NCI-H82 (cell line): Measurements from ENCODE around the gene ROBO1.

Experiments
- DNase-seq: peaks from one replicate; lab custom pipeline; 2025; lab: John Stamatoyannopoulos, UW

The ROBO1 gene

DNA sequence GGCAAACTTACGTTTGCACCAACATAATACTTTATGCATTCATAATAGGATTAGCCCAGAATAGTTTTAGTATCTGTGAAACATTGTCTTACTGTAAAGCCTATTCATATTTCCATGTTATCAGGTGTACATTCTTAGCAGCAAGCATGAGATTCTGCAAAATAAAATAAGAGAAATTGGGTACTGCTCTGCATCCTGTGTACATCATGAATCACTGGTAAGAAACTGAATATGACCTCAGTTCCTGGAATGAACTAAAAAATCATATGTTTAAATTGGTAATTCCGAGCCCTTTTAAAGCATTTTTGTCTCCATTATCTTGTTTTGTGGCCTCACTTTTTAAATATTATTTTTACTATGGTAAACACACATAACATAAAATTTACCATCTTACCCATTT, 605.1 kb downstream of the ROBO1 start:
- no peak for DNase-seq

GRCh38 chr3:79161941-79162340, 605.9 kb downstream of the ROBO1 start:
- DNase-seq = no peak

GRCh38 chr3:79160421-79160820, 607.4 kb downstream of the ROBO1 start:
- no peak for DNase-seq

GRCh38 chr3:79159736-79160135, 608.1 kb downstream of the ROBO1 start:
- no peak for DNase-seq

DNA sequence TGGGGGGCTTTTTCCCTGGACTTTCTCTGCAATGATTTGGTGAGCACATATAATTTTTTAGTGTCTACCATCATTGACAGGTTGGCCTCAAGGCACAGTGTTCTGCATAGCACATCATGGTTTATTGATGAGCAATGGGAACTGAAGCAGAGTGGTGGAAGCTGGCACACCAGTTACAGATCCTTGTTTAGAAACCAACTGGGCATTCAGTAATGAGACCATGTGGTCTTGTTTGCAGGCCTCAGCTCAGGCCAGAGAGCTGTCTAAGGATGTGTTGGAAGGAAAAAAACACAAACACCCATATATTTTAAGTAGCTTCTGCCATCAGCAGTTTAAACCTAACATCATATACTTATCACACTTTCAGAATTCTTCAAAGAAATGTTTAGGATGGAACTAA, 610.6 kb downstream of the ROBO1 start:
- DNase-seq = no peak

DNA sequence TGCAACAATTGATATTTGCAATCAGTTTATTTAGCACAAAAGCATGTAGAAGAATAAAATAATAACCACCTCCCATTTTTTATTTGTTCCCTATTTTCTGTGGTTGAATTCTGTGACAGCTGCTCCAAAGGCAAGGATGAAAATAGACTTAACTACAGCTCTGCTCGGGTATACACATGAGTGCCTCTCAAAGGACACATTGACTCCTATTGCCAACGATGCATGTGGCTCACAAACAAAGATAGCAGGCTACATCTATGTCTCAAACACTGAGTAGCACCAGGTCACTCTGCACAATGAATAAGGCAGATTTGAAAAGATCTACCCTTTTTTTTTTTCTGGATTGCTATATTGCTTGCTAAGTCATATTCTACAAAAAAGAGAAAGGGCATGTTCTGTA, 612.9 kb downstream of the ROBO1 start:
- DNase-seq = peak; percentile 2

GRCh38 chr3:79148786-79149185, 619.0 kb downstream of the ROBO1 start:
- DNase-seq = no peak

- DNase-seq = no peak
These were observed 621.8 kb downstream of the ROBO1 start for GRCh38 chr3:79146024-79146423.

GRCh38 chr3:79140708-79141107, 627.1 kb downstream of the ROBO1 start:
- no peak for DNase-seq

- DNase-seq = peak; percentile 75
These were observed 628.3 kb downstream of the ROBO1 start for GRCh38 chr3:79139395-79140068.

DNA sequence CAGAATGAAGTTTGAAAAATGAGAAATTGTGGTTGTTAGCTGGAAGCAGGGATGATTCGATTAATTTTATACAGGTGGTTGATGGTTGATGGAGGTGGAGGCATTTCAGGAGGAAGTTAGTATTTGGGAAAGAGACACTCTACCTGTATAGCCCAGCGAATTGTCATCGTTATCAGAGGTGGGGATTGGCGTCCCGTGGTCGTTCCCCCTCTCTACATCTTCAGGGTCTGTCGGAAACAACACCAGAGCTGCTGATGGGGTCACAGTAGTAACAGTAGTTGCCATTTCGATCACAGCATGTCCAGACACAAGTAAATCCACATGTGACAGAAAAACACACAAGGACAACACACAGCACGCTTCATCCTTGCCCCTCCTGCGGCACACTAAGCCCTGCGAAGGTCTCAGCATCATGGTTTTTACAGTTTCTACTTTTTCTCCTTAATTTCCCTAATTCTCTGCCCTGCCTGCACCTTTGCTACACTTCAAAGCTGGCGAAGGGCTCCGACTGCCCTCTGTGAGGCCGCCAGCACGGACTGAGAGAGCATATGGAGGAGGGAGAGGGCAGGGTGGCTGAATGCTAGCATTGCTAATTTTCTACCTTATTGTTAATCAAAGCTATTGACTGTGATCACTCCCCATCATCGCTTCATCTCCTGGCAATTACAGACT, 642.3 kb downstream of the ROBO1 start:
- no peak for DNase-seq

DNA sequence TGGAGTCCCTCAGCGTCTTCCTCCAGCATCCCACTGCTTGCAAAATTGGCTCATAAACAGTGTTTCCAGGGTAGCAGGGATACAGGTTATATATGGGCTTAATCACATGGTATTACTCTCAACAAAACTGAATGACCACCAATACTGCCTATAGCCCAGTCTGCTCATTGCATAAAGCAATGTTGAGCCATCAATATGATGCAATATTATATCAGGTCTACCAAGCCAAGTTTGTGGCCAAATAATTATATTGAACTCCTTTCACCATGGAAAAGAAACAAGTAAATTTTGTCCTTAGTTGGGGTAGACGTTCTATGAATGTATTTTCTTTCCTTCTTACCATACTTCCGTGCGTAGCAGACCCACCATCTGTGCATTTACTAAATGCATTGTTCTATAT, 652.3 kb downstream of the ROBO1 start:
- DNase-seq = no peak

- peak; percentile 42 for DNase-seq
These were observed 653.9 kb downstream of the ROBO1 start for GRCh38 chr3:79113876-79114275.

DNA sequence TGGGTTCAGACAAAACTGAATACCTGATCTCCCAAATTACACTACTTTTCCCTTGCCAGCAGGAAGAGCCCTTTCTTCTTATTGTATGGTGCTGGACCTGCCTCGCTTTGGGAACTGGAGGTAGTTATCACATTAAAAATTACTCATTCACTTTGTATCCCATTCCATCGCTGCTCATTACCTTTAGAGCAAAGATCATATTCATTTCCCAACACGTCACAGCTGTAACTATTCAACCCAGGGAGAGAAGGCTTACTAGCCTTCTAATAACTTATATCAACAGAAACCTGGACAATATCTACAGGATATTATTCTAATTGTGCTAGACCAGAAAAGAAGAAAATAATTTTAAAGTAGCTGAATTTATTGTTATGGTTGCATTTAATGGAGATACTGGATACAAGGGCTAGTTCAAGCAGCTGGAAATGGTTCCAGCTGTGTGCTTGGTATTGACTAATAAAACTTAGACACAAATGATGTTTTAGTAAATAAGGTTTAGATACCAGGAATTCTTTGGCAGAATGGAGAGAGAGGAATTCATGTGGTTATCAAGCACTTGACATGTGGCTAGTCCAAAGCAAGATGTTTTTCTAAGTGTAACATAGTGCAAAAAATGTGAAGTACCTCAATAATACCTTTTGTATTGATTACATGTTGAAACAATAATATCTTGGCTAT, 656.3 kb downstream of the ROBO1 start:
- DNase-seq = no peak

DNA sequence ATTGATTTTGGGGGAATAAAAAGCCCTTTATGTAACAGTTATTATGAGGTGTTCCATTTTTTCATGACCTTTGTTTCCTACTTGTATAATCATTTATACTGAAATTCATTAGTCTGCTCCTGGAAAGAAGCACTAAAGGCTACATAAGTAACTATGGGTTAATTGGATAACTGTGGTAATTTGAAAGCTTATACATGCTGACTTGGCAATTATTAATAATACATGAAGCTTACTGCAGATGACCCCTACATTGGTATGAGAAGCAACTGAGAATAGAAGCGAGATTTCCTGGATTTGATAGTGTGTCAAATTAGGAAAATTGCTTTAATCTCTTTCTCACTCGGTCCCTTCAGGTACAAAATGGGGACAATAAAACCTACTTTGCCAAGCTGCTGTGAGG, 658.0 kb downstream of the ROBO1 start:
- DNase-seq = peak; percentile 25

GRCh38 chr3:79103307-79103706, 664.5 kb downstream of the ROBO1 start:
- peak; percentile 39 for DNase-seq

DNA sequence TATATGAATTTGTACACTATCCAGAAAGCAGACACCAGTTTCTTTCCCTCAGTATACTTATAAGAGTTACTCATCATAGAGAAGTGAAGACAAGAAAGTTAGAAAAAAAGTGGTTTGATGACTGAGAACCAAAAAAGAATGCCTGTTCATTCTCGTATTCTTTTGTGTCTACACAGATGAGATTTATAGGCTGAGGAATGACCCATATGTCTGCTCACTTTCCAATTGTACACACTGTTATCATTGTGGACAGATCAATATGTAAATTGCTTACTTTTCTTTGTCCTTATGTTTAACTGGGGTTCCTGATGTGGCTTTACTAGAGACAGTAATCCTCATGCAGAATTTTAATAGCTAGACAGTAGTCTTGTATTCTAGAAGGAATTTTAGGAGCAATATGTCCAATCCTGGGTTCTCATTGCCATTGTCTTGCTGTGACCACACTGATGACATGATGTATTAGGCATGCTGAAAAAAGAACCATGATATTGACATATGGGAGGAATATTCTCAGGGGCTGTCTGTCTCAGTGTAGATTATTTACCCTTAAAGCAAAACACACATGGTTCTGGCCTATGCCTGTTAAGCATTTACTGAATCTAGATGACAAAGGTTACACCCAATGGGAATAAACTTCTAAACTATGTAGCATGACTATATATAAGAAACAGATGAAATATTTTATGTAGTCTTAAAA, 669.7 kb downstream of the ROBO1 start:
- DNase-seq = no peak

DNA sequence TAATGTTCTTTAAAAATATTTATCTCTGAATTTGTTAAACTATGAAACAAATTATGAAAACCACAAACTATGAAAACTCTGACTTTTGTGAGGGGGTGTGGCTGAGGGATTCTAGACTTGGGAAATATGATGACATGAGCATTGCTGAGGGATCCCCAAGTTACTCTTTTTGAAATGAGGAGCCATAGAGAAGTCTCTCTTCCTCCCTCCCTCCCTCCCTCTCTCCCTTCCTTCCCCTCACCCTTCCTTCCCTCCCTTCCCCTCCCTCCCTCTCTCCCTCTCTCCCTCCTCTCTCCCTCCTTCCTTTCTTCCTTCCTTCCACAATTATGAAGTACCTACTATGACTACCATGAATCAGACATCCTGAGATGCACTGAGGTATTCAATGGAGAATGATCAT, 673.1 kb downstream of the ROBO1 start:
- no peak for DNase-seq

GRCh38 chr3:79086514-79086913, 681.3 kb downstream of the ROBO1 start:
- peak; percentile 82 for DNase-seq

GRCh38 chr3:79085171-79085570, 682.6 kb downstream of the ROBO1 start:
- DNase-seq = no peak

DNA sequence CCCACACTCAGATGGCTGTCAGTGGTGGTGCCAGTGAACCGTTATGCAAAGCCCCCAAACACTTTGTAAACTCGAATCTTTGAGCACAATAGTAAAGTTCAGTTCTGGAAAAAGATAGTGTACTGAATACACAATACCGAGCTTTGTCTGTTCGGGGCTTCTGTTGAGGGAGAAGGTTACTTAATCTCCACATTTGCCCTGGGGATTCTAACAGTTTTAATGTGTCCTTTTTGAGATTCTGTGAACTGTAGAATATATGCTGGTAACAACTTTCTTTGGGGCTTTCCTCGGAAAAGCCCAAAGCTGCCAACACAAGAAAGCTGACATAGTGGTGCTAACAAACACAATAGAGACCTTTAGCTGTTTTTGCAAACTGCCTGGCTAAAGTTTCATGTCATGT, 686.5 kb downstream of the ROBO1 start:
- DNase-seq = no peak

GRCh38 chr3:79074558-79074957, 693.2 kb downstream of the ROBO1 start:
- no peak for DNase-seq

- peak; percentile 58 for DNase-seq
These were observed 700.1 kb downstream of the ROBO1 start for GRCh38 chr3:79067734-79068133.
